Peyer's patch (tissue), 4 donors: ENCODE results near the gene CMTM1.

Experiments used
- POLR2A ChIP-seq, 2 donors: fragments of 450-650 bp; IDR thresholded peaks; one replicate each; pipeline ENCODE4 v1.5.1; 2017; ENCODE audit warnings: antibody characterized with exemption in 2 of 2, mild to moderate bottlenecking in 2 of 2, moderate library complexity in 2 of 2
- TF ChIP-seq, protein P1 (sequence below), 6 experiments: fragments of 450-650 bp in 4 of 6; fragments of 200-600 bp in 2 of 6; sonication (generic) in 1 of 6; IDR thresholded peaks; one replicate each; pipeline ENCODE4 v1.5.1; 2017 to 2019; ENCODE audit warnings: antibody characterized with exemption in 6 of 6, mild to moderate bottlenecking in 3 of 6, moderate library complexity in 1 of 6

- TF ChIP-seq, protein P1, sequence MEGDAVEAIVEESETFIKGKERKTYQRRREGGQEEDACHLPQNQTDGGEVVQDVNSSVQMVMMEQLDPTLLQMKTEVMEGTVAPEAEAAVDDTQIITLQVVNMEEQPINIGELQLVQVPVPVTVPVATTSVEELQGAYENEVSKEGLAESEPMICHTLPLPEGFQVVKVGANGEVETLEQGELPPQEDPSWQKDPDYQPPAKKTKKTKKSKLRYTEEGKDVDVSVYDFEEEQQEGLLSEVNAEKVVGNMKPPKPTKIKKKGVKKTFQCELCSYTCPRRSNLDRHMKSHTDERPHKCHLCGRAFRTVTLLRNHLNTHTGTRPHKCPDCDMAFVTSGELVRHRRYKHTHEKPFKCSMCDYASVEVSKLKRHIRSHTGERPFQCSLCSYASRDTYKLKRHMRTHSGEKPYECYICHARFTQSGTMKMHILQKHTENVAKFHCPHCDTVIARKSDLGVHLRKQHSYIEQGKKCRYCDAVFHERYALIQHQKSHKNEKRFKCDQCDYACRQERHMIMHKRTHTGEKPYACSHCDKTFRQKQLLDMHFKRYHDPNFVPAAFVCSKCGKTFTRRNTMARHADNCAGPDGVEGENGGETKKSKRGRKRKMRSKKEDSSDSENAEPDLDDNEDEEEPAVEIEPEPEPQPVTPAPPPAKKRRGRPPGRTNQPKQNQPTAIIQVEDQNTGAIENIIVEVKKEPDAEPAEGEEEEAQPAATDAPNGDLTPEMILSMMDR (IDR thresholded peaks at IDR 0.05): no peak
- TF ChIP-seq POLR2A (IDR thresholded peaks at IDR 0.05): no peak
These were observed 27.3 kb upstream of the CMTM1 start for GRCh38 chr16:66538910-66539309.
